PFSK-1 (cell line): ENCODE results near the gene EPHB3.

ENCODE experiments used
- FOXP2 ChIP-seq: optimal IDR thresholded peaks from 2 replicates; pipeline ENCODE3; 2011; ENCODE audit warnings: borderline replicate concordance, control low read depth, inconsistent platforms; ENCODE audit not compliant: insufficient read depth; ENCODE audit errors: extremely low read length, extremely low read depth
- POLR2AphosphoS5 ChIP-seq: IDR thresholded peaks from 2 replicates; pipeline ENCODE4 v1.6.1; 2012; ENCODE audit warnings: low read depth, mild to moderate bottlenecking, control low read depth, low read length, moderate library complexity
- REST ChIP-seq, 2 experiments: IDR thresholded peaks; 2 replicates each; pipeline versions ENCODE4 v1.6.1 to v1.8.0; 2011 to 2012; ENCODE audit warnings: low read depth in 2 of 2, low read length in 2 of 2, control low read depth in 1 of 2, inconsistent platforms in 1 of 2, mild to moderate bottlenecking in 1 of 2, moderate library complexity in 1 of 2; ENCODE audit not compliant: insufficient read depth in 1 of 2
- SIN3A ChIP-seq: IDR thresholded peaks from 2 replicates; pipeline ENCODE4 v1.6.1; 2012; ENCODE audit warnings: mild to moderate bottlenecking, low read length, moderate library complexity, borderline replicate concordance; ENCODE audit not compliant: insufficient read depth
- TAF1 ChIP-seq: IDR thresholded peaks from 2 replicates; pipeline ENCODE4 v1.6.1; 2012; ENCODE audit warnings: low read length, control low read depth, borderline replicate concordance; ENCODE audit not compliant: insufficient read depth

The EPHB3 gene

GRCh38 chr3:184609476-184610244 is 48.1 kb downstream of the EPHB3 start:
- TF ChIP-seq REST (IDR thresholded peaks at IDR 0.05; ENCODE audit: insufficient read depth in 1 of 2, low read depth in 2 of 2, low read length in 2 of 2) = no peak
- no peak for TF ChIP-seq POLR2AphosphoS5
- TF ChIP-seq FOXP2 = no peak
- TF ChIP-seq TAF1 = no peak
- no peak for TF ChIP-seq SIN3A

- TF ChIP-seq FOXP2 (no peak), REST (IDR thresholded peaks at IDR 0.05; ENCODE audit: insufficient read depth in 1 of 2, low read depth in 2 of 2, low read length in 2 of 2) (no peak), POLR2AphosphoS5 (no peak), SIN3A (no peak), TAF1 (no peak)
Observed at GRCh38 chr3:184610245-184610871, 48.8 kb downstream of the EPHB3 start.

GRCh38 chr3:184611607-184612281 is 50.2 kb downstream of the EPHB3 start:
- TF ChIP-seq FOXP2 (no peak), POLR2AphosphoS5 (no peak), TAF1 (no peak), SIN3A (no peak), REST (IDR thresholded peaks at IDR 0.05; ENCODE audit: insufficient read depth in 1 of 2, low read depth in 2 of 2, low read length in 2 of 2) (no peak)

GRCh38 chr3:184615396-184615795 is 53.8 kb downstream of the EPHB3 start:
- TF ChIP-seq SIN3A (no peak), TAF1 (no peak), POLR2AphosphoS5 (no peak), FOXP2 (no peak), REST (IDR thresholded peaks at IDR 0.05; ENCODE audit: insufficient read depth in 1 of 2, low read depth in 2 of 2, low read length in 2 of 2) (no peak)
